ENCODE data around the gene COA1.

DNA sequence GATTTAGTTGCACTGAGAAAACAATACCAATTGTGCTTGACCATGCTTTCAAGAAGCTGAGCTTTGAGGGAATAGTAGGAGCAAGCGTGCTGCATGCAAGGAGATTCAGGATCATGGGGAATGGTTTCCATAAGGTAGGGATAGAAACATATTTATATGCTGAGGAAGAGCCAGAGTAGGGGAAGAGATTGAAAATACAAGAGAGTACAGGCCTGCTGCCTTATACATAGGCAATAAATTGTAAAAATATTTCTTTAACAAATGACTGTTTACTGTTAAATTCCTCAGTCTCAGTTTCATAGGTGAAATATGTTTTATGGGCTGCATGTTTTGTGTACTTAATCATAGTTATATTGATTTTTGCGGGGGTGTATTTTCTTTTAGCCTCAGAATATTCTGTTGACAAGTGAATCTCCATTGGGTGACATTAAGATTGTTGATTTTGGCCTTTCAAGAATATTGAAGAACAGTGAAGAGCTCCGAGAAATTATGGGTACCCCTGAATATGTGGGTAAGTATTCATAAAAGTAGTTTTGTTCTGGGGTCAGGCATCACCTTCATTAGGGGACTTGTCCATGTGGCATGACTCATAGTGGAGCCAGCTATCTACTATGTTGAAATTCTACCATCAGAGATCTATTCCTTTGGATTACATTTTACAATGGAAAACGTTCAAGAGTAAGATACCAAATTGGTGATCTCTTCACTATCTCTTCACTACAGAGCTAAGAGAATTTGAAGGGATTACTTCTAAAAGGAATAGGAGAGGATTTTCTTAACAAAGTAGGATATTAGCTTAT lies 109.9 kb downstream of the COA1 start:
- no peak for TF ChIP-seq CTCF (IDR thresholded peaks at IDR 0.05)
- TF ChIP-seq POLR2A (IDR thresholded peaks at IDR 0.05) = no peak

All from upper lobe of left lung (tissue), 4 donors.